Stomach smooth muscle (tissue), 2 donors: Measurements from ENCODE around the gene SCUBE1.

Experiments used
- H3K27ac ChIP-seq: one replicate; pipeline ENCODE4 v1.7.0; 2013; ENCODE audit warnings: mild to moderate bottlenecking, low read length, inconsistent platforms
- H3K27me3 ChIP-seq, 2 donors: one replicate each; pipeline ENCODE4 v1.7.0; 2013; ENCODE audit warnings: low read length in 2 of 2; ENCODE audit not compliant: insufficient read depth in 2 of 2, control insufficient read depth in 1 of 2
- H3K36me3 ChIP-seq, 2 donors: one replicate each; pipeline ENCODE4 v1.7.0; 2013; ENCODE audit warnings: low read length in 2 of 2; ENCODE audit not compliant: control insufficient read depth in 2 of 2, insufficient read depth in 2 of 2
- H3K4me1 ChIP-seq: one replicate; pipeline ENCODE4 v1.7.0; 2013; ENCODE audit warnings: low read length; ENCODE audit not compliant: control insufficient read depth, insufficient read depth
- H3K4me3 ChIP-seq, 2 donors: one replicate each; pipeline ENCODE4 v1.7.0; 2013; ENCODE audit warnings: low read length in 2 of 2
- H3K9ac ChIP-seq, 2 donors: one replicate each; pipeline ENCODE4 v1.7.0; 2013; ENCODE audit warnings: low read length in 2 of 2, mild to moderate bottlenecking in 1 of 2
- H3K9me3 ChIP-seq, 2 donors: one replicate each; pipeline ENCODE4 v1.7.0; 2013; ENCODE audit warnings: low read length in 2 of 2; ENCODE audit not compliant: control insufficient read depth in 2 of 2
- donor health status: healthy.
- donor health status: Pancreatic carcinoma.

SCUBE1 gene

DNA sequence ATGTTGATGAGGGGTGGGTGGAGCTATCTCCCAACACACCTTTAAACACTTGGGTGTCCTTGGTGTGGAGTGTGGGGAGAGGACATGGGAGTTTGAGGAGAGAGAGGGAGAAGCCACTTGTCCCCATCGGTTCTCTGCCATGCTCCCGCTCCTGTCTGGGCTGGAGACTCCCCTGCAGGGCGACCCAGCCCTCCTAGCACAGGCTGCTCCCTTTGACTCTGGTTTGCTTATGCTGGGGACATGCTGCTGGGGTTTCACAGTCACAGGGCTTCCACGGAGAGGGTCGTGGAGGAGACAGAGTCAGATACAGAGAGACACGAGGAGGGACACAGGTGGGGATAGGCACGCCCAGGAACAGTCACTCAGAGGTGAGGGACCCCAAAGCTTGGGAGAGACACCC lies 1.6 kb downstream of the SCUBE1 start:
- peaks cover 10 to 12% of the 10 kb centered on the region in 2 donors for H3K27me3 ChIP-seq
- H3K27ac ChIP-seq = peak overlapping the region; percentile 11
- no peaks in the 10 kb centered on the region for H3K9me3 ChIP-seq
- H3K4me1 ChIP-seq = peaks cover 52% of the 10 kb centered on the region
- H3K36me3 ChIP-seq = no peaks in the 10 kb centered on the region
- peak overlapping the region; percentile 32 to 70 for H3K4me3 ChIP-seq
- H3K9ac ChIP-seq = peak overlapping the region in 1 of 2 donors; percentile 60

DNA sequence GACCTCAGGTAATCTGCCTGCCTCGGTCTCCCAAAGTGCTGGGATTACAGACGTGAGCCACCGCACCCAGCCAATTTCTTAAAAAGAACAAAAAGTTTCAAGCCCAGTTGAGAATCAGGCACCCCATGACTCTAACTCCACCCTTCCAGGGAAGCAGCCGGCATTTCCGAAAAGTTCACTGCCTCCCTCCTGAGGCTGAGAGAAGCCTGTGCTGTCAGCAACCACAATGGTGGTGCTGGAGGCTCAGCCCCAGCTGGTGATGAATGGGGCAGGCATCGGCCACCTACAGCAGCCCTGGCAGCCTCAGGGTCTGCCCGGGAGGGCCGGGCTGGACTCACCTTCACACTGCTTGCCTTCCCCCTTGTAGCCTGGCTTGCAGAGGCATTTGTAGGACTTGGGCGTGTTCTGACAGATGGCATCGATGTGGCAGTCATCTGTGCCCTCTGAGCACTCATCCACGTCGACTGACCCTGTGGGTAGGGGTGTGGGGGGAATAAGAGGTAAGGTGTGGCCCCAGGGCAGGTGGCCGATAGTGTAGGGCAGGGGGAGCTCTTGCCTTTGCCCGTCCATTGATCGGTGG lies 4.3 kb downstream of the SCUBE1 start:
- no peaks in the 10 kb centered on the region for H3K9me3 ChIP-seq
- H3K4me1 ChIP-seq = peaks cover 50% of the 10 kb centered on the region
- H3K27ac ChIP-seq = peak overlapping the region; percentile 6
- H3K27me3 ChIP-seq = peaks cover 8 to 11% of the 10 kb centered on the region in 2 donors
- peaks cover 9 to 10% of the 10 kb centered on the region in 2 donors for H3K36me3 ChIP-seq
- no peak overlapping the region for H3K9ac ChIP-seq
- no peak overlapping the region for H3K4me3 ChIP-seq

- Histone ChIP-seq H3K4me1 (peaks cover 49% of the 10 kb centered on the region), H3K9me3 (no peaks in the 10 kb centered on the region), H3K27me3 (peaks cover 7 to 8% of the 10 kb centered on the region in 2 donors), H3K27ac (peak overlapping the region; percentile 49), H3K9ac (no peak overlapping the region), H3K36me3 (peaks cover 9 to 10% of the 10 kb centered on the region in 2 donors), H3K4me3 (no peak overlapping the region)
These were observed 5.2 kb downstream of the SCUBE1 start for GRCh38 chr22:43337946-43338345.

DNA sequence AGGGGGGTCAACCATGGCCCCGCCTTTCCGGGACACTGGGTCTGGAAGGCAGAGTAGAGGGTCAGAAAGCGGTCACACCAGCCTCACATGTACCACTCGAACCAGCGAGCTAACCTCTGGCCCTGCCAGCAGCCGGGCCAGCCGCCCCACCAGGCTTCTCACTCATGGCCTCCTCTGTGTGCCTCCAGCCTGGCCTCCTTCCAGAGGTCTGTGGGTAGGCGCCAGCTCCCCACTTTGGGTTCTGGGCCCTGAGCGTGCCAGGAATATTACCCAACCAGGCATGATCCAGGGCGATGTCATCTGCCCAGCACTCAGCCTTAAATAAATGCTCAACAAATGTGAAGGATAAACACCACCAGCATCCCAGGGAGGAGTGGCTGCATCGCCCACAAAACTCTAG lies 5.8 kb downstream of the SCUBE1 start:
- Histone ChIP-seq H3K36me3 (peaks cover 9 to 10% of the 10 kb centered on the region in 2 donors), H3K4me3 (no peak overlapping the region), H3K9me3 (no peaks in the 10 kb centered on the region), H3K27me3 (peaks cover 7 to 8% of the 10 kb centered on the region in 2 donors), H3K4me1 (peaks cover 50% of the 10 kb centered on the region), H3K9ac (no peak overlapping the region), H3K27ac (peak overlapping the region; percentile 60)

- Histone ChIP-seq H3K4me3 (no peak overlapping the region), H3K27me3 (no peaks in the 10 kb centered on the region), H3K9ac (no peak overlapping the region), H3K9me3 (no peaks in the 10 kb centered on the region), H3K27ac (no peak overlapping the region), H3K36me3 (peaks cover 9 to 10% of the 10 kb centered on the region in 2 donors), H3K4me1 (peaks cover 56% of the 10 kb centered on the region)
These were observed 8.8 kb downstream of the SCUBE1 start for GRCh38 chr22:43334378-43334777.

DNA sequence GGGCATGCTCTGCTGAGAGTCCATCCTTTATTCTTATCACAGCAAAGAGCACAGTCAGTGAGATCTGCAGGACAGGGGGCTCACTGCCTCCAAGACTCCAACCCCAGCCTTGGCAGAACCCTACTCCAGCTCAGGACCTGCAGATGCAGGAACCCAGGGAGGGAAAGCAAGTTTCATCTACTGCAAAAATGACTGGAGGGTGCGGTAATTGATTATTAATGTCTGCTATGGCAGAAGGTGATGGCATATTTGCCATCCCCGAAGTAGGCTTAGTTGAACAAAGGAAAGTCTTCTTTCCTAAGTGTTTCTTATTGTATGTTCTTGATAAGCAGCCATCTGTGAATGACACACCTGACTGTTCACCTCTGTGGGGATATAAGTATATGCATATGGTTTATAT lies 9.2 kb downstream of the SCUBE1 start:
- Histone ChIP-seq H3K4me3 (no peak overlapping the region), H3K27ac (no peak overlapping the region), H3K27me3 (no peaks in the 10 kb centered on the region), H3K4me1 (peaks cover 55% of the 10 kb centered on the region), H3K9me3 (no peaks in the 10 kb centered on the region), H3K36me3 (peaks cover 9 to 10% of the 10 kb centered on the region in 2 donors), H3K9ac (no peak overlapping the region)

DNA sequence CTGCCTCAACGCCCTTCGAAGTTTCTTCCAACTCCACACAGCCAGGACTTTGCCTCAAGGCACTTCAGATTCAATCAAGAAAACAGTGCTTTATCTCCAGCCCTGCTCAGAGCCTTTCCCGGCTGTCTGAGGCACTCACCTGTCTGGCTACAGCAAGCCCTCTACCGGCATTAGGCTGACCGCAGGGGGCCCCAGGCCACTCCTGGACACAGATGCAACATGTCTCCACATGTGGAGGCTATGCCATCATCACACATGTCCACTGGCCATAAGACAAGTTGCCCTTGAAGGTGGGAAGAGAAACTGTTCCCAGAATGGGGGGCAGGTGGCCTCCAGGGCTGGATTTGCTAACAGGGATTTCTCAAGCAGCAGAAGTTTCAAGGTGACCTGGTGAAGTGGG lies 10.0 kb downstream of the SCUBE1 start:
- Histone ChIP-seq H3K4me1 (peaks cover 52% of the 10 kb centered on the region), H3K9me3 (no peaks in the 10 kb centered on the region), H3K4me3 (peak overlapping the region in 1 of 2 donors; percentile 15), H3K27ac (no peak overlapping the region), H3K36me3 (peaks cover 9 to 10% of the 10 kb centered on the region in 2 donors), H3K27me3 (no peaks in the 10 kb centered on the region), H3K9ac (no peak overlapping the region)

DNA sequence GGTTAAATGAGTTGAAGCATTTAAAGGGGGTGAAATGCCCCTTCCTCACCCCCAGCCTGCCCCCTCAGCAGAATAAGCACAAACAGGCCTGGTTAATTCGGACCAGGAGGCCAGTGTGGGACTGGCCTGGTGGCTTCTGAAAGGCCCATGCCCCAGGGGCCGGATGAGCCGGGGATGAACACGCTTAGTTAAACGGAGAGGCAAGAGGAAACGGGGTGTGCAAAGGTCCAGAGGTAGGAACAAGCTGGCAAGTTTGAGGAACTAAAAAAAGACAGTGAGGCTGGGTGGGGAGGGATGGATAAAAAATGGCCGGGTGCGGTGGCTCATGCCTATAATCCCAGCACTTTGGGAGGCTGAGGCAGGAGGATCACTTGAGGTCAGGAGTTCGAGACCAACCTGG lies 11.5 kb downstream of the SCUBE1 start:
- Histone ChIP-seq H3K36me3 (peaks cover 9 to 10% of the 10 kb centered on the region in 2 donors), H3K4me1 (peaks cover 44% of the 10 kb centered on the region), H3K9me3 (no peaks in the 10 kb centered on the region), H3K27me3 (no peaks in the 10 kb centered on the region), H3K27ac (no peak overlapping the region), H3K4me3 (no peak overlapping the region), H3K9ac (no peak overlapping the region)

GRCh38 chr22:43331069-43331451 lies 12.1 kb downstream of the SCUBE1 start:
- peaks cover 40% of the 10 kb centered on the region for H3K4me1 ChIP-seq
- H3K4me3 ChIP-seq = no peak overlapping the region
- H3K27me3 ChIP-seq = no peaks in the 10 kb centered on the region
- H3K36me3 ChIP-seq = peaks cover 9 to 10% of the 10 kb centered on the region in 2 donors
- H3K9me3 ChIP-seq = no peaks in the 10 kb centered on the region
- no peak overlapping the region for H3K27ac ChIP-seq
- no peak overlapping the region for H3K9ac ChIP-seq

- H3K4me1 ChIP-seq = peaks cover 39% of the 10 kb centered on the region
- H3K27me3 ChIP-seq = no peaks in the 10 kb centered on the region
- H3K36me3 ChIP-seq = peaks cover 3 to 4% of the 10 kb centered on the region in 2 donors
- no peaks in the 10 kb centered on the region for H3K9me3 ChIP-seq
- H3K27ac ChIP-seq = no peak overlapping the region
- H3K4me3 ChIP-seq = no peak overlapping the region
- no peak overlapping the region for H3K9ac ChIP-seq
These were observed 12.7 kb downstream of the SCUBE1 start for GRCh38 chr22:43330178-43331068.

- no peak overlapping the region for H3K4me3 ChIP-seq
- no peak overlapping the region for H3K27ac ChIP-seq
- H3K36me3 ChIP-seq = no peaks in the 10 kb centered on the region
- H3K9me3 ChIP-seq = no peaks in the 10 kb centered on the region
- H3K4me1 ChIP-seq = peaks cover 42% of the 10 kb centered on the region
- no peak overlapping the region for H3K9ac ChIP-seq
- no peaks in the 10 kb centered on the region for H3K27me3 ChIP-seq
These were observed 14.1 kb downstream of the SCUBE1 start for GRCh38 chr22:43329061-43329460.
